Activated CD8-positive, alpha-beta memory T cell treated with anti-CD3 and anti-CD28 coated beads for 36 hours (primary cell): Measurements from ENCODE around the gene ST8SIA6. TPM values are rescaled to one million over a fixed set of nuclear protein-coding genes. Genes with fewer than 3 reads are reported as not detected.
"Not testable (repeated sequence)": the region's sequence is repeated elsewhere in the genome, so short reads cannot be mapped to it uniquely, and the experiment has no call there.

Experiments used
- CTCF ChIA-PET: fragments of 350-600 bp; sonication (Branson Sonifier 250); formaldehyde crosslinking; loops from one replicate; lab custom pipeline; 2021; ENCODE audit warnings: antibody characterized with exemption; lab: Charles Lee
- POLR2A ChIA-PET: fragments of 350-600 bp; sonication (Branson Sonifier 250); formaldehyde crosslinking; loops from one replicate; lab custom pipeline; 2021; ENCODE audit warnings: antibody characterized with exemption; lab: Charles Lee
- total RNA-seq, 2 experiments: library from RNA; stranded (reverse); gene quantifications; one replicate each; pipeline ENCODE4 v1.2.3, GENCODE V29; 2021

The ST8SIA6 gene
- total RNA-seq, 2 experiments from 2014 or later: not detected

DNA sequence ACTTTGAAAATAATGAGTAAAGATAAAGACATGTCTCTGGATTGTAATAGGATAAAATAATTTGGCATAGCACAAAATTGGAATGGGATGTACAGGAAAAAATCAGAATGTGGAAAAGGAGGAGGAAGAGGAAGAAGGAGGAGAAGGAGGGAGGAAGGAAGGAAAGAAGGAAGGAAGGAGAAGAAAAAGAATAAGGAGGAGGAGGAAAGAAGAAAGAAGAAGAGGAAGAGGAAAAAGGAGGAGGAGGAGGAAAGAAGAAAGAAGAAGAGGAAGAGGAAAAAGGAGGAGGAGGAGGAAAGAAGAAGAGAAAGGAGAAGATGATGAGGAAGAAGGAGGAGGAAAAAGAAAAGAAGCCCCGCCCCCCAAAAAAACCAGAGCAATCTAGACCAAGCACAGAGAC lies 95.9 kb downstream of the ST8SIA6 start:
- ChIA-PET CTCF (no interaction called here), POLR2A (no interaction called here)

GRCh38 chr10:17357781-17358180 lies 96.6 kb downstream of the ST8SIA6 start:
- ChIA-PET CTCF (no interaction called here), POLR2A (no interaction called here)

DNA sequence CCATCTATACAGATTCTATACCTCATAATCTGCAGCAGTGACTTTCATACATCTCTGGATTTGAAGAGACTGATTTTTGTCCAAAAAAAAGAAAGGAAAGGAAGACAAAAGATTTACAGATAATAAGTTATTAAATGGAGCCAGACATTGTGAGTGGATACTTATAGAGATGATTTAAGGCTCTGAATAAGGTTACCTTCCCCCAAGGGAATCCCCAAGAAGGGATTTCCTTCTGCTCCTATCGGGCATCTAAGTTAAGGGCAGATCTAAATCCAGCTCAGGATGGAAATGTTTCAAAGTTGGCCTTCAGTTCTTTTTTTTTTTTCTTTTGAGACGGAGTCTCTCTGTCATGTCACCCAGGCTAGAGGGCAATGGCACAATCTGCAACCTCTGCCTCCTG lies 97.6 kb downstream of the ST8SIA6 start:
- POLR2A ChIA-PET: no interaction called here
- CTCF ChIA-PET: no interaction called here

GRCh38 chr10:17354781-17355180 lies 99.6 kb downstream of the ST8SIA6 start:
- CTCF ChIA-PET: no interaction called here
- POLR2A ChIA-PET: no interaction called here

DNA sequence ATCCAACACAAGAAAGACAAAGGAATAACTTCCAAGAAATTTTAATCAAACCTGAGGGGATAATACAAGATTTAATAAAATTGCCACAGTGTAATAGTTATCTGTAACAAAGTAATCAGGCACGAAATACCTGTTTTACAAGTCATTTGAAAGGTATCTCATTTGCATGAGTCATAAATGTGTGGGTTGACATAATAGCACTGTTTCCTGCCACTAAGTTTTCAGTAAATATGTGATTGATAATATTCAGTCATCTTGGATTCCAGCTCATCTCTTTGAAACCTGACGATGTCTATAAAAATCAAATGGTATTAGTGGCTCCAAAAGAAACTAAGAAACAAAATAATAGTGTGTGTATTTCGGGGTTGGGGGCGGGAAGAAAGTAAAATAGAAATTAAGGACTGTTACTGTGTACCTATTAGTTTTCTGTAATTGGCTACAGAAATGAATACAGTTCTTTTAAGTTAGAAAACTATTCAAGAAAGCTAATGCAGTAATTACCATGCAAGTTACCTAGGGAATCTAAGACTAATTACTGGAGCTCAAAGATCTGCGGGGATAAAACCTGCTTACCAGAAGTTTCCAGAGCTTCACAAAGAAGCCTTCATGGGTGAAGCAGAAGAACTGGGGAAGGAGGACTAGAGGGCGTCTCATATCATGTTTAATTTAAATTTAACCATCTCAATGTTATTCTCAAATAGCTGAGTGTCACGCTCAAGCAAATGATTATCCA lies 100.7 kb downstream of the ST8SIA6 start:
- CTCF ChIA-PET: no interaction called here

DNA sequence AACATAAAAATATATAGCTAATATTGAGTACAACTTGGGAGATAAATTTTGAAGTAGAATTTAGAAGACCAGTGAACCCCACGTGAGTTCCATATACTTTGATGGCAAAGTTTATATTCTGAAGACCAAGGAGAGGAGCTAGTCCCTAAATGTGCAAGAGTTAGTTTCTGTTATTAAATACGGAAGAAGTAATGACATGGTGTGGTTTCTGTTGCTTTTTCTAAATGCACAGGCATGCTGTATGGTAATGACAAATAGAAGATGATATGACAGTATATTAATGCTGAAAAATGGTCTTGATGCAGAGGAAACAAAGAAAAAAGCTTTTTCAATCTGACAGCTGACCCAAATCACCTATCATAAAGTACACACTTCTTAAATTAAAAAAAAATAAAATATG lies 101.8 kb downstream of the ST8SIA6 start:
- CTCF ChIA-PET: no interaction called here
- POLR2A ChIA-PET: no interaction called here

More for the DNA sequence above, 100.7 kb downstream of the ST8SIA6 start:
- POLR2A ChIA-PET: no interaction called here

DNA sequence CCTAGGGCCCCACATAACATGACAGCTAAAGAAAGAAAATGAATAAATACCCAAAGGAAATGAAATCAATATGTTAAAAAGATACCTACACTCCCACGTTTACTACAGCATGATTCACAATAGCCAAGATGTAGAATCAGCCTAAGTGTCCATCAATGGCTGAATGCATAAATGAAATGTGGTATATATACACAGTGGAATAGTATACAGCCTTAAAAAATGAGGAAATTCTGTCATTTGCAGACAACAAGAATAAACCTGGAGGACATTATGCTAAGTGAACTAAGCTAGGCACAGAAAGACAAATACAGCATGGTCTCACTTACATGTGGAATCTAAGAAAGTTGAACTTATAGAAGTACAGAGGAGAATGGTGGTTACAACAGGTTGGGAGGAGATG lies 102.9 kb downstream of the ST8SIA6 start:
- ChIA-PET POLR2A (no interaction called here), CTCF (no interaction called here)

- ChIA-PET POLR2A (no interaction called here), CTCF (no interaction called here)
These were observed 104.7 kb downstream of the ST8SIA6 start for GRCh38 chr10:17349717-17350116.

DNA sequence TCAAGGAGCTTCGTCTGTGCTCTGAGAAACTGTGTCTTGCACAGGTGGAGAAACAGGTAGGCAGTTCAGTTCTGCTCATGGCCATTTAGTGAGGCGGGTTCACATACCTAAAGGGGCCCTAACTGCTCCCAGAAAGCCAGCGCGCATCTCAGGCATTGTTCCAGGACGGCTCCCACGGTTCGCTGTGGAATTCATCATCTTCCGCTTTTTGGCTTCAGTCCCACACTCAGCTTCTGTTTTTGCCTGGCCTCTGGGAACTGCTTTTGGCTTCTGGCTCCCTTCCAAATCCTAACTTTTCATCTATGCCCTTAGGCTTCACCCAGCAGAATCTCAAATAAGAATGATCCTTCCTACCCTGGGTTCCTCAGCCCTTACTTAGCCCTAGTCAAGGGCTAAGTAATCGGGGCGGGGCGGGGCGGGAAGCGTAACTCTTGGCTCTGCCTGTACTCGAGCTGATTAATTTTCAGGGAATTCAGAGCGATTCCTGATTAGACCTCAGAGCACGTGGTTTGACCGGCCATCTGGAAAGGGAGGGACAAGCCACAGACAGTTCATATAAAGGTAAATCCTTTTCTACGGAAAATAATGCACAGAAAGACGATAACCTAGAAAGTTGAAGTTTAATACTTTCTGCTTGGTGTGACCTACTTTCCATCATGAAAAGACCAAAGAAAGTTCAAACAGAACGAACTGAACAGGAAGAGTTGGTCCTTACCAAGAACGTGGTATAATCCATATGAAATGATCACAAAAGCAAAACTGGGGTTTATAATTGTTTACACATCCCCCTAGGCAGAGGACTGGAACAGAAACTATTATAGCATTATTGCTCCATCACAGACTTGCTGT lies 105.7 kb downstream of the ST8SIA6 start:
- CTCF ChIA-PET: no interaction called here

DNA sequence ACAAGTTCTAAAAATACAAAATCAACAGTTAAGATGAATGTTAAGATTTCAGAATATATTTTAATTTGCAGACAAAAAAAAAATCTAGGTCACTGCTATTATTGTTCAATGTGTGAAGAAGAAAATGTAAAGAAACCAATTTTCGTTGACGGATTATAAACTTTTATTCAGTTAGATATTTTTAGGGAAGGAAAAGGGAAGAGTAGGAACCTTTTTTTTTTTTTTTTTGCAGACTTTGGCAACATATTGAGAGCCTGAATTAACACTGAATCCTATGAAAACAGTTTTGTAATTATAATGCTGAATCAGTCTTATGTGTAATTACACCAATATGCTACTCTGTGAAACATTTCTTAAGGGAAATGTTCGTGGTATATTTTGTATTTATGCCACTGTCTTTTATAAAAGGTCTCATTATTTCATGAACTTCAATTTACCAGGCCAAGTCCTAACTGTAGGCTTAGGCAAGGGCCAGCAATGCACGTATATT lies 106.3 kb downstream of the ST8SIA6 start:
- POLR2A ChIA-PET: no interaction called here
- CTCF ChIA-PET: no interaction called here

More for the DNA sequence above, 105.7 kb downstream of the ST8SIA6 start:
- POLR2A ChIA-PET: no interaction called here

- POLR2A ChIA-PET: no interaction called here
- CTCF ChIA-PET: interaction anchor here (1.0 kb wide), 1 partner anchor 85 kb away, joined by 3 read pairs; no protein-coding TSS in a partner anchor
These were observed 110.2 kb downstream of the ST8SIA6 start for GRCh38 chr10:17344206-17344605.

- CTCF ChIA-PET: no interaction called here
- POLR2A ChIA-PET: no interaction called here
These were observed 111.3 kb downstream of the ST8SIA6 start for GRCh38 chr10:17343118-17343517.

DNA sequence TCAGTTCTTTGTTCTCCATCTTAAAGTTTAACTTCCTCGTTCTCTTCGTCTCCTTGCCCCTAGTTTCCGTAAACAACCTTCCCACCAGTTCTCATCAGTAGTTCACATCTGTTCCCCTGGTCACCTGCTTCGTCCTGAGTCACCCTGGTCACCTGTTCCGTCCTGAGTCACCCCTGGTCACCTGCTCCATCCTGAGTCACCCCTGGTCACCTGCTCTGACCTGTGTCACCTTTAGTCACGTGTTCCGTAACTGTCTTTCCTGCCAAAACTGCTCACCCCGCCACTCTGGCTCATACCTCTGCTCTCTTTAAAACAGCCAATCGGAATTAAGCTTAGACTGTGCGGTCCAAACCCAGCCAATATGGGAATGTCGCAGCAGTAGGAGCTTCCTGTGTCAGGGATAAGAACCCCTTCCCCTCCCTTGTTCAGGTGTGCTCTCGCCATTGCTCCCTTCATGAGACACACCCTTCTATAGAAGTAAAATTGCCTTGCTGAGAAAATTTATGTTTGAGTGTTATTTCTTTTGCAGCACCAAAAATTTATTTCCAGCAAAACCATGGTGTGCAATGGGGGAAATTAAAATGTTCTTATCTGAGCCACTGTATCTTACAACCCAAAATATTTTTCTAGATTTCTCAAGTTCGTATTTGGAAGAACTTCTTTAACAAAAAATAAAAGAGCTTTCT lies 114.1 kb downstream of the ST8SIA6 start:
- ChIA-PET POLR2A (no interaction called here), CTCF (no interaction called here)

DNA sequence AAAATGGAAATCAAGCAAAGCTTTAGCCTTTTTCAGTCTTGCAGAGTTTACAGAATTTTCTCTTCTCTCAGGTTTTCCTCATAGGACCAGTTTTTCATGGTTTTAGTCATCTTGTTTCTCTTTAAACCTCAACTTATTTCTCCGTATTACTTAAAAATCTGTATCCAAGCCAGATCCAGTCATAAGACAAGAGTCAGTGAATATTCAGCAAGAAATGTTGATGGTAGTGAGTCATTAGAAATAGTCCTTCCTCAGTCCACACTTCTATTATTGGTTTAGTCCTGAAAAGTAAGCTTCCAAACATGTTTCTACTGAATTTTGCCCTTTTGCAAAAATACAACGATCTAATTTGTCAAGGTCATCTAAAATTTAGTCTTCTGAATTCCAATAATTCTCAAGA lies 119.3 kb downstream of the ST8SIA6 start:
- CTCF ChIA-PET: interaction anchor here (0.7 kb wide), 1 partner anchor 591 kb away, joined by 3 read pairs; no protein-coding TSS in a partner anchor
- POLR2A ChIA-PET: no interaction called here

DNA sequence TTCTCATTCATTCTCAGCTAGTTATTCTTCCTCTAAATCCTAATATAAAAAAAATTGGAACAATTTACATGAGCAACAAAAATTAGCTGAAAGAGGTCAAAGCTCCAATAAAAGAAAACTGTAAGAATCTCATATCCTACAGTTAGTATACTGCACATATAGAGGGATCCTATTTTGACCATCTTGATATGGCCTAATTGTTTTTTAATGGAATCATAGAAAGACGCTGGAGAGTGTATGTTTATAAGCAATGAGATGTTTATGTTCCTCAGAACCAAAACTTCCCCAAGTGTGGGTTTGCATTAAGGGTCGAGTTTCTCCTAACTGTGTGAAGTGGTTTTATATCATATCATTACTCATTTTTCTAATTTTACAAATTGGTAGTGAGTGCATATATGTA lies 123.9 kb downstream of the ST8SIA6 start:
- POLR2A ChIA-PET: no interaction called here
- CTCF ChIA-PET: no interaction called here

GRCh38 chr10:17326377-17326776 lies 128.0 kb downstream of the ST8SIA6 start:
- ChIA-PET CTCF (no interaction called here), POLR2A (no interaction called here)

- POLR2A ChIA-PET, CTCF ChIA-PET: not testable (repeated sequence)
These were observed 132.4 kb downstream of the ST8SIA6 start for GRCh38 chr10:17321957-17322356.

DNA sequence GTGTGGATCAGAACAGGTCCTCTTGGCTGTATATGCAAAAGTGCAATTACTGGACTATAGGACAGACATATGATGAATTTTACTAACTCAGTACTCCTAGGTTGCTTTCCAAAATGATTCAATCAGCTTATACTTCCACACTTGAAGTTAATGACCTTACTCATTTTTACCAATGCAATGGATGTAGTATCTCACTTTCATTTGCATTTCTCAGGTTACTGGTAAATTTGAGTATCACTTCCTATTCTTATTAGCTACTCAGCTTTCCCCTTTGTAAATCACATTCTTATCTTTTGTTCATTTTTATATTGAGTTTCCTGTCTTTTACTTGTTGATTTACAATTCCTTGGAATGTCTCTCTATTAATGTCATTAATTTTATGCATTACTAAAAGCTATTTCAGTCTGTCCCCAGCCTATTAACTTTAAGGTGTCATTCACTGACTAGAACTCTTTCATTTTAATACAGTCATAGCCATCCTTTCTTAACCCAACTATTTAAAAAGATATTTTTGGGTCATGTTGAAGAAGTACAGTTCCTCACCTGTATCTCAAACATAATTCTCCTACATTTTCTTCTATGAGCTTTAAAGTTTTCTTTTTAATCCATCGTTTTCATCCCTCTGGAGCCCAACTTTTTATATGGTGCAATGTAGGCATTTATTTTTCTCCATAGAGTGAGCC lies 137.8 kb downstream of the ST8SIA6 start:
- CTCF ChIA-PET: no interaction called here
- POLR2A ChIA-PET: no interaction called here

- ChIA-PET CTCF (no interaction called here), POLR2A (no interaction called here)
These were observed 145.0 kb downstream of the ST8SIA6 start for GRCh38 chr10:17309435-17309834.
